ENCODE measurements around the gene RNF5.

The RNF5 gene

DNA sequence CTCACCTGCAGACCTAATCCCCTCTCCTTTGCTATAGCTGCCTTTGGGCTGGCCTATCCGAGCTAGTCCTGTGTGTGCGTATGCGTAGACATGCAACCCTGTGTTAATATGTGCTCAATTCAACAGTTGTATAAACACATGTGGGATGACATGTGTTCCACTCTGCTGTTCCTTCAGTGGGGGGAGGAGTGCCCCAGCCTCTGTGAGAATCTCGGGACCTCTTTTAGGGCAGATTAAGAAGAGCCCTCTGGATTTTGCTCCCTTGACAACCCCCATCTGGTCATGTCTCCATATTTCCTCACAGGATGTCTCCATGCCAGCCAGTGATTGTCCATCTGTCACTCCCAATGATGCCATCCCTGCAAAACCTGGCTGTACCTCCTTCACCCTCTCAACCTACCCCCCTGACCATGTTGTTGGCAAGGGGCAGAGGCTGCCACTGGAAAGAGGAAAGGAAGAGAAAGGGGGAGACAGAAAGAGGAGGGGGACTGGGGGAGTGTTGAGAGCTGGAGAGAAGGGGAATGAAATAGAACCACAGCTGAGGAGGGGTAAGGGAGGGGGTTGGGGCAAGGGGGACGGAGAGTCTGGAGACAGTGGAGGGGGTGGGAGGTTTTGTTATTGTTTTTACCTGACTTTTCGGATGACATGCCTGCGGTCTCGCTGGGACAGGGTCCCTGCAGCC lies 26.9 kb upstream of the RNF5 start:
- TF ChIP-seq, protein P1, sequence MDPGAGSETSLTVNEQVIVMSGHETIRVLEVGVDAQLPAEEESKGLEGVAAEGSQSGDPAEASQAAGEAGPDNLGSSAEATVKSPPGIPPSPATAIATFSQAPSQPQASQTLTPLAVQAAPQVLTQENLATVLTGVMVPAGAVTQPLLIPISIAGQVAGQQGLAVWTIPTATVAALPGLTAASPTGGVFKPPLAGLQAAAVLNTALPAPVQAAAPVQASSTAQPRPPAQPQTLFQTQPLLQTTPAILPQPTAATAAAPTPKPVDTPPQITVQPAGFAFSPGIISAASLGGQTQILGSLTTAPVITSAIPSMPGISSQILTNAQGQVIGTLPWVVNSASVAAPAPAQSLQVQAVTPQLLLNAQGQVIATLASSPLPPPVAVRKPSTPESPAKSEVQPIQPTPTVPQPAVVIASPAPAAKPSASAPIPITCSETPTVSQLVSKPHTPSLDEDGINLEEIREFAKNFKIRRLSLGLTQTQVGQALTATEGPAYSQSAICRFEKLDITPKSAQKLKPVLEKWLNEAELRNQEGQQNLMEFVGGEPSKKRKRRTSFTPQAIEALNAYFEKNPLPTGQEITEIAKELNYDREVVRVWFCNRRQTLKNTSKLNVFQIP (CRISPR knock-in tag; IDR thresholded peaks at IDR 0.05; ENCODE audit: borderline replicate concordance, low read depth): no peak
- TF ChIP-seq ZC3H10 (CRISPR knock-in tag; IDR thresholded peaks at IDR 0.05) (no peak), ARNTL (CRISPR knock-in tag; IDR thresholded peaks at IDR 0.05; ENCODE audit: borderline replicate concordance, low read depth) (no peak), ZNF8 (CRISPR knock-in tag; IDR thresholded peaks at IDR 0.05) (no peak), ZFP30 (CRISPR knock-in tag; IDR thresholded peaks at IDR 0.05) (no peak), PPARA (CRISPR knock-in tag; IDR thresholded peaks at IDR 0.05; ENCODE audit: borderline replicate concordance) (no peak), ISL1 (CRISPR knock-in tag; IDR thresholded peaks at IDR 0.05) (no peak), CSDC2 (CRISPR knock-in tag; IDR thresholded peaks at IDR 0.05) (no peak), GLIS3 (CRISPR knock-in tag; IDR thresholded peaks at IDR 0.05) (no peak), ZNF70 (CRISPR knock-in tag; IDR thresholded peaks at IDR 0.05) (no peak)
- TF ChIP-seq, protein P2, sequence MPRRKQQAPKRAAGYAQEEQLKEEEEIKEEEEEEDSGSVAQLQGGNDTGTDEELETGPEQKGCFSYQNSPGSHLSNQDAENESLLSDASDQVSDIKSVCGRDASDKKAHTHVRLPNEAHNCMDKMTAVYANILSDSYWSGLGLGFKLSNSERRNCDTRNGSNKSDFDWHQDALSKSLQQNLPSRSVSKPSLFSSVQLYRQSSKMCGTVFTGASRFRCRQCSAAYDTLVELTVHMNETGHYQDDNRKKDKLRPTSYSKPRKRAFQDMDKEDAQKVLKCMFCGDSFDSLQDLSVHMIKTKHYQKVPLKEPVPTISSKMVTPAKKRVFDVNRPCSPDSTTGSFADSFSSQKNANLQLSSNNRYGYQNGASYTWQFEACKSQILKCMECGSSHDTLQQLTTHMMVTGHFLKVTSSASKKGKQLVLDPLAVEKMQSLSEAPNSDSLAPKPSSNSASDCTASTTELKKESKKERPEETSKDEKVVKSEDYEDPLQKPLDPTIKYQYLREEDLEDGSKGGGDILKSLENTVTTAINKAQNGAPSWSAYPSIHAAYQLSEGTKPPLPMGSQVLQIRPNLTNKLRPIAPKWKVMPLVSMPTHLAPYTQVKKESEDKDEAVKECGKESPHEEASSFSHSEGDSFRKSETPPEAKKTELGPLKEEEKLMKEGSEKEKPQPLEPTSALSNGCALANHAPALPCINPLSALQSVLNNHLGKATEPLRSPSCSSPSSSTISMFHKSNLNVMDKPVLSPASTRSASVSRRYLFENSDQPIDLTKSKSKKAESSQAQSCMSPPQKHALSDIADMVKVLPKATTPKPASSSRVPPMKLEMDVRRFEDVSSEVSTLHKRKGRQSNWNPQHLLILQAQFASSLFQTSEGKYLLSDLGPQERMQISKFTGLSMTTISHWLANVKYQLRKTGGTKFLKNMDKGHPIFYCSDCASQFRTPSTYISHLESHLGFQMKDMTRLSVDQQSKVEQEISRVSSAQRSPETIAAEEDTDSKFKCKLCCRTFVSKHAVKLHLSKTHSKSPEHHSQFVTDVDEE (CRISPR knock-in tag; IDR thresholded peaks at IDR 0.05): no peak
- TF ChIP-seq, protein P3, sequence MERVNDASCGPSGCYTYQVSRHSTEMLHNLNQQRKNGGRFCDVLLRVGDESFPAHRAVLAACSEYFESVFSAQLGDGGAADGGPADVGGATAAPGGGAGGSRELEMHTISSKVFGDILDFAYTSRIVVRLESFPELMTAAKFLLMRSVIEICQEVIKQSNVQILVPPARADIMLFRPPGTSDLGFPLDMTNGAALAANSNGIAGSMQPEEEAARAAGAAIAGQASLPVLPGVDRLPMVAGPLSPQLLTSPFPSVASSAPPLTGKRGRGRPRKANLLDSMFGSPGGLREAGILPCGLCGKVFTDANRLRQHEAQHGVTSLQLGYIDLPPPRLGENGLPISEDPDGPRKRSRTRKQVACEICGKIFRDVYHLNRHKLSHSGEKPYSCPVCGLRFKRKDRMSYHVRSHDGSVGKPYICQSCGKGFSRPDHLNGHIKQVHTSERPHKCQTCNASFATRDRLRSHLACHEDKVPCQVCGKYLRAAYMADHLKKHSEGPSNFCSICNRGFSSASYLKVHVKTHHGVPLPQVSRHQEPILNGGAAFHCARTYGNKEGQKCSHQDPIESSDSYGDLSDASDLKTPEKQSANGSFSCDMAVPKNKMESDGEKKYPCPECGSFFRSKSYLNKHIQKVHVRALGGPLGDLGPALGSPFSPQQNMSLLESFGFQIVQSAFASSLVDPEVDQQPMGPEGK (CRISPR knock-in tag; IDR thresholded peaks at IDR 0.05; ENCODE audit: borderline replicate concordance): no peak
- TF ChIP-seq, protein P4, sequence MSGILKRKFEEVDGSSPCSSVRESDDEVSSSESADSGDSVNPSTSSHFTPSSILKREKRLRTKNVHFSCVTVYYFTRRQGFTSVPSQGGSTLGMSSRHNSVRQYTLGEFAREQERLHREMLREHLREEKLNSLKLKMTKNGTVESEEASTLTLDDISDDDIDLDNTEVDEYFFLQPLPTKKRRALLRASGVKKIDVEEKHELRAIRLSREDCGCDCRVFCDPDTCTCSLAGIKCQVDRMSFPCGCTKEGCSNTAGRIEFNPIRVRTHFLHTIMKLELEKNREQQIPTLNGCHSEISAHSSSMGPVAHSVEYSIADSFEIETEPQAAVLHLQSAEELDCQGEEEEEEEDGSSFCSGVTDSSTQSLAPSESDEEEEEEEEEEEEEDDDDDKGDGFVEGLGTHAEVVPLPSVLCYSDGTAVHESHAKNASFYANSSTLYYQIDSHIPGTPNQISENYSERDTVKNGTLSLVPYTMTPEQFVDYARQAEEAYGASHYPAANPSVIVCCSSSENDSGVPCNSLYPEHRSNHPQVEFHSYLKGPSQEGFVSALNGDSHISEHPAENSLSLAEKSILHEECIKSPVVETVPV (CRISPR knock-in tag; IDR thresholded peaks at IDR 0.05): no peak

DNA sequence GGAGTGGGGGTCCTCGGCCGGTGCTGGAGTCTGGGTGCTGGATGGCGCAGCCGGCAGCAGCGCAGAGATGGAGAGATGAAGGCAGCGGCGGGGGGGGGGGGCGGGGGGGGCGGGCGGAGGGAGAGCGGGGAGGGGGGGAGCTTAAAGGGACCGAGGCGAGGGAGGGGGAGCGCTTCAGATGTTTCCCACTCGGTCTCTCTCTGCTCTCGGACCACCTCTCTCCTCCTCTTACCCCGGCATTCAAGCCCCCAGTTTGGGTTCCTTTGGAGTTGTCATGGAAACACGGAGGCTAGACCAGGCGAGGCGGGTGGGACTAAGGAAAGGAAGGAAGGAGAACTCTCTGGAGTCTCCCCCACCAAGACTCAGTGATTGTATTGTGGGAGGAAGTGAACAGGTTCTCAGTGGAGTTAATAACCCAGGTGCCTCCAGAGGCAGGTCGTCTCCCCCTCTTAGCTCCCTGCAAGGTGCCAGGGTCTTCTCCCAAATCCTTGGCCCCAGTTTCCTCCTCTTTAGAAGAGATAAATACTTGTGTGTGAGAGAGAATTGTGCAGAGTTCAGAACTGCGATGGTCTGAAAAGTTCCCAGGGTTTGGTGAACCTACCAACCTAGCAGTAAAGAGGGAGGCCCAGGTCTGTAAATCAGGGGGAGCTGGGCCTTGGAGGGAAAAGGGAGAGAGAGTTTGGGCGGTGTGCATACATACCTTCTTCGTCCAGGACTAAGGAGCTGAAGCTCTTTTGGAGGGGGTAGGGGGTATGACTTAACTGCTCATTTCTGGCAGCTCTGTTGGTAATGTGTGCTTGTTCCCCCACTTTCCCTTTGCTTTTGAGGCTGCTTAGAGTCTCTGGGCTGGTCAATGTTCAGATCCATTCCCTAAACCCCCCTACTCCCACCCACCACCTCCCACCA lies 26.1 kb upstream of the RNF5 start, which contains the start of gene PRRT1:
PRRT1 (minus strand) TSS at position 77 of the 906 bp plus-strand sequence. CDS start 112 bp downstream, outside the sequence.
- ATAC-seq: no peak
- TF ChIP-seq, protein P5, sequence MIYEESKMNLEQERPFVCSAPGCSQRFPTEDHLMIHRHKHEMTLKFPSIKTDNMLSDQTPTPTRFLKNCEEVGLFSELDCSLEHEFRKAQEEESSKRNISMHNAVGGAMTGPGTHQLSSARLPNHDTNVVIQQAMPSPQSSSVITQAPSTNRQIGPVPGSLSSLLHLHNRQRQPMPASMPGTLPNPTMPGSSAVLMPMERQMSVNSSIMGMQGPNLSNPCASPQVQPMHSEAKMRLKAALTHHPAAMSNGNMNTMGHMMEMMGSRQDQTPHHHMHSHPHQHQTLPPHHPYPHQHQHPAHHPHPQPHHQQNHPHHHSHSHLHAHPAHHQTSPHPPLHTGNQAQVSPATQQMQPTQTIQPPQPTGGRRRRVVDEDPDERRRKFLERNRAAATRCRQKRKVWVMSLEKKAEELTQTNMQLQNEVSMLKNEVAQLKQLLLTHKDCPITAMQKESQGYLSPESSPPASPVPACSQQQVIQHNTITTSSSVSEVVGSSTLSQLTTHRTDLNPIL (CRISPR knock-in tag; IDR thresholded peaks at IDR 0.05; ENCODE audit: low read depth): no peak
- TF ChIP-seq TOX (CRISPR knock-in tag; IDR thresholded peaks at IDR 0.05; ENCODE audit: borderline replicate concordance): no peak
- TF ChIP-seq OSR1 (CRISPR knock-in tag; IDR thresholded peaks at IDR 0.05): no peak
- TF ChIP-seq, protein P4 (CRISPR knock-in tag; IDR thresholded peaks at IDR 0.05): no peak
- no peak for TF ChIP-seq ZFP3 (CRISPR knock-in tag; IDR thresholded peaks at IDR 0.05)
- TF ChIP-seq ZNF8 (CRISPR knock-in tag; IDR thresholded peaks at IDR 0.05): no peak
- TF ChIP-seq, protein P1 (CRISPR knock-in tag; IDR thresholded peaks at IDR 0.05; ENCODE audit: borderline replicate concordance, low read depth): no peak
- TF ChIP-seq ZNF565 (CRISPR knock-in tag; conservative IDR thresholded peaks at IDR 0.05; ENCODE audit: low read depth): no peak
- no peak for TF ChIP-seq ZC3H10 (CRISPR knock-in tag; IDR thresholded peaks at IDR 0.05)
- TF ChIP-seq, protein P3 (CRISPR knock-in tag; IDR thresholded peaks at IDR 0.05; ENCODE audit: borderline replicate concordance): no peak
- TF ChIP-seq SNAI2 (CRISPR knock-in tag; IDR thresholded peaks at IDR 0.05): no peak
- TF ChIP-seq ESRRG (CRISPR knock-in tag; IDR thresholded peaks at IDR 0.05): no peak
- no peak for TF ChIP-seq CSDC2 (CRISPR knock-in tag; IDR thresholded peaks at IDR 0.05)

More for the DNA sequence above, 26.9 kb upstream of the RNF5 start:
- no peak for ATAC-seq

Data from SK-N-SH treated with all-trans-retinoic acid at 6 μM for 48 hours (cell line).